Motor neuron (in vitro differentiated cells): ENCODE results near the gene THEM5. TPM values are rescaled to one million over a fixed set of nuclear protein-coding genes. Genes with fewer than 3 reads are reported as not detected.
"Not testable (repeated sequence)": the region's sequence is repeated elsewhere in the genome, so short reads cannot be mapped to it uniquely, and the experiment has no call there.

Experiments used
- ATAC-seq, 8 experiments: fragments of 200-7000 bp; cut with Tn5 transposase; replicated peaks in 6 of 8; 2 replicates each; pipeline ENCODE4 v1.8.0; 2021; ENCODE audit warnings: mild to moderate bottlenecking in 8 of 8, moderate library complexity in 8 of 8
- H3K27ac ChIP-seq, 2 donors: fragments of 250-450 bp; sonication (Bioruptor Pico); 2 replicates each; pipeline ENCODE4 v1.9.0; 2021; ENCODE audit warnings: antibody characterized with exemption in 2 of 2, mild to moderate bottlenecking in 2 of 2, moderate library complexity in 1 of 2
- H3K4me1 ChIP-seq, 2 donors: fragments of 250-450 bp; sonication (Bioruptor Pico); replicated peaks in 1 of 2; 2 replicates each; pipeline ENCODE4 v1.6.1; 2021; ENCODE audit warnings: antibody characterized with exemption in 2 of 2, mild to moderate bottlenecking in 2 of 2, moderate library complexity in 1 of 2
- H3K4me3 ChIP-seq, 5 donors: fragments of 250-450 bp; sonication (Bioruptor Pico); 2 replicates each; pipeline ENCODE4 v1.9.0; 2021; ENCODE audit warnings: antibody characterized with exemption in 5 of 5, mild to moderate bottlenecking in 5 of 5, moderate library complexity in 4 of 5
- WGBS, 10 experiments: fragments of 450-650 bp; shearing (Covaris generic); methylation state at CpG; one replicate each; pipeline ENCODE4 v1.0.0; 2022; 5-methylcytosine and 5-hydroxymethylcytosine counted together
- in situ Hi-C, 9 experiments: fragments of 400-800 bp; cut with MboI; loops; one replicate each; pipeline ENCODE4 v1.15.0; 2021; ENCODE audit warnings: low sequenced_read_pairs in 9 of 9, low pct_unique_long_range_greater_than_20kb in 2 of 9; ENCODE audit not compliant: unreplicated experiment in 9 of 9
- total RNA-seq, 8 experiments: library from RNA; unstranded; fragments of 300-600 nt; gene quantifications; 2 replicates each; pipeline versions ENCODE4 v1.2.3 to v1.2.4, GENCODE V29; 2022

The THEM5 gene
- total RNA-seq, 8 experiments from 2014 or later = 1.8 TPM; not detected in 7

GRCh38 chr1:151859891-151860293, 6.4 kb upstream of the THEM5 start:
- no peak for ATAC-seq
- Histone ChIP-seq H3K27ac (no peak overlapping the region), H3K4me1 (no peaks in the 10 kb centered on the region), H3K4me3 (no peak overlapping the region)
- whole genome bisulfite sequencing, 10 experiments = 69 to 100% (median 73%) methylated on average over 1 to 5 of the region's 6 CpGs; no CpG with 5 or more reads in 5 of the 10 experiments
- in situ Hi-C loops = no loop called here

- Histone ChIP-seq H3K27ac (no peak overlapping the region), H3K4me3 (no peak overlapping the region), H3K4me1 (no peaks in the 10 kb centered on the region)
- no peak for ATAC-seq
- in situ Hi-C loops = no loop called here
- 65 to 94% (median 80%) methylated on average over 1 to 5 of the region's 6 CpGs; no CpG with 5 or more reads in 2 of the 10 experiments for WGBS, 10 experiments
Observed at GRCh38 chr1:151858886-151859665, 5.6 kb upstream of the THEM5 start.

- WGBS, 10 experiments = 41 to 100% (median 57%) methylated on average over 1 to 3 of the region's 3 CpGs; no CpG with 5 or more reads in 3 of the 10 experiments
- in situ Hi-C loops = no loop called here
- Histone ChIP-seq H3K4me3 (no peak overlapping the region), H3K4me1 (no peaks in the 10 kb centered on the region), H3K27ac (no peak overlapping the region)
- ATAC-seq = peak in 3 of 8 experiments; percentile 35 to 64 (median 45)
Observed at GRCh38 chr1:151858030-151858746, 4.7 kb upstream of the THEM5 start.

- in situ Hi-C loops = no loop called here
- no peak for ATAC-seq
- H3K4me1 ChIP-seq = no peaks in the 10 kb centered on the region
- no peak overlapping the region for H3K4me3 ChIP-seq
- 8 to 62% (median 54%) methylated on average over 1 to 4 of the region's 4 CpGs for WGBS, 10 experiments
- no peak overlapping the region for H3K27ac ChIP-seq
Observed at GRCh38 chr1:151855933-151856332, 2.4 kb upstream of the THEM5 start.

- H3K4me1 ChIP-seq, H3K4me3 ChIP-seq, ATAC-seq, H3K27ac ChIP-seq, in situ Hi-C loops: not testable (repeated sequence)
- 0 to 94% (median 86%) methylated on average over 2 to 8 of the region's 8 CpGs for WGBS, 10 experiments
Observed at GRCh38 chr1:151855516-151855915, 2.0 kb upstream of the THEM5 start.

- in situ Hi-C loops = no loop called here
- no peak overlapping the region for H3K27ac ChIP-seq
- H3K4me1 ChIP-seq = no peaks in the 10 kb centered on the region
- WGBS, 10 experiments = 17 to 100% (median 91%) methylated on average over 1 to 7 of the region's 7 CpGs; no CpG with 5 or more reads in 4 of the 10 experiments
- H3K4me3 ChIP-seq = no peak overlapping the region
- ATAC-seq = no peak
Observed at GRCh38 chr1:151854658-151855057, 1.1 kb upstream of the THEM5 start.

GRCh38 chr1:151852733-151853132, 779 bp downstream of the THEM5 start:
- H3K4me1 ChIP-seq = no peaks in the 10 kb centered on the region
- ATAC-seq = no peak
- in situ Hi-C loops = no loop called here
- no peak overlapping the region for H3K27ac ChIP-seq
- no peak overlapping the region for H3K4me3 ChIP-seq
- WGBS, 10 experiments = 50 to 94% (median 79%) methylated on average over 1 to 4 of the region's 4 CpGs; no CpG with 5 or more reads in 7 of the 10 experiments

GRCh38 chr1:151851886-151852285, 1.6 kb downstream of the THEM5 start:
- in situ Hi-C loops = no loop called here
- Histone ChIP-seq H3K4me1 (no peaks in the 10 kb centered on the region), H3K27ac (no peak overlapping the region), H3K4me3 (no peak overlapping the region)
- ATAC-seq = peak in 2 of 8 experiments; percentile 13 to 24
- WGBS, 10 experiments = 0 to 50% (median 18%) methylated on average over 1 to 3 of the region's 8 CpGs; no CpG with 5 or more reads in 4 of the 10 experiments

GRCh38 chr1:151849871-151850270, 3.6 kb downstream of the THEM5 start:
- ATAC-seq = no peak
- no peak overlapping the region for H3K27ac ChIP-seq
- no peaks in the 10 kb centered on the region for H3K4me1 ChIP-seq
- in situ Hi-C loops = no loop called here
- H3K4me3 ChIP-seq = no peak overlapping the region

GRCh38 chr1:151849126-151849525, 4.4 kb downstream of the THEM5 start:
- no peak for ATAC-seq
- Histone ChIP-seq H3K27ac (no peak overlapping the region), H3K4me1 (no peaks in the 10 kb centered on the region), H3K4me3 (no peak overlapping the region)
- WGBS, 10 experiments = 8 to 100% (median 77%) methylated on average over 1 to 3 of the region's 3 CpGs; no CpG with 5 or more reads in 1 of the 10 experiments
- in situ Hi-C loops = no loop called here

GRCh38 chr1:151847867-151848596, 5.5 kb downstream of the THEM5 start:
- Histone ChIP-seq H3K4me1 (no peaks in the 10 kb centered on the region), H3K27ac (no peak overlapping the region), H3K4me3 (no peak overlapping the region)
- WGBS, 10 experiments = 0 to 69% (median 52%) methylated on average over 3 to 10 of the region's 11 CpGs; no CpG with 5 or more reads in 3 of the 10 experiments
- ATAC-seq = peak in 1 of 8 experiments; percentile 20
- in situ Hi-C loops = no loop called here

- ATAC-seq = no peak
- 59 to 88% (median 67%) methylated on average over 1 to 7 of the region's 8 CpGs; no CpG with 5 or more reads in 3 of the 10 experiments for WGBS, 10 experiments
- in situ Hi-C loops = no loop called here
- Histone ChIP-seq H3K4me1 (no peaks in the 10 kb centered on the region), H3K27ac (no peak overlapping the region), H3K4me3 (no peak overlapping the region)
Observed at GRCh38 chr1:151846686-151847237, 6.8 kb downstream of the THEM5 start.
